ENCODE results near the gene PRSS57. TPM values are rescaled to one million over a fixed set of nuclear protein-coding genes. Genes with fewer than 3 reads are reported as not detected.

PRSS57 gene
- total and polyA plus RNA-seq, 4 donors, result 0.10 to 2.0 (median 0.60) TPM; not detected in 1

- Histone ChIP-seq H3K27ac (ENCODE audit: low read depth in 1 of 2, low read length in 1 of 2) (no peak overlapping the region), H3K27me3 (ENCODE audit: control insufficient read depth in 3 of 3, insufficient read depth in 3 of 3, low read length in 2 of 3) (no peaks in the 10 kb centered on the region), H3K9ac (ENCODE audit: insufficient read depth in 1 of 2, low read length in 2 of 2) (no peak overlapping the region), H3K4me3 (no peak overlapping the region), H3K9me3 (ENCODE audit: control insufficient read depth in 4 of 4, insufficient read depth in 3 of 4, low read length in 3 of 4) (no peaks in the 10 kb centered on the region), H3K4me1 (ENCODE audit: control insufficient read depth in 5 of 5, insufficient read depth in 5 of 5, low read length in 5 of 5) (peaks cover 0 to 37% (median 9%) of the 10 kb centered on the region in 5 donors), H3K36me3 (ENCODE audit: control insufficient read depth in 4 of 4, insufficient read depth in 4 of 4, low read length in 4 of 4) (peaks cover 0 to 31% (median 3%) of the 10 kb centered on the region in 4 donors)
- ATAC-seq (ENCODE audit: insufficient read depth, low FRiP score), result no peak
- DNase-seq, result no peak
- no peak for TF ChIP-seq CTCF (IDR thresholded peaks at IDR 0.05; ENCODE audit: control extremely low read depth, extremely low read depth)
- 88 to 93% methylated on average over 43 of the region's 43 CpGs for WGBS, 2 donors
These were observed 38.3 kb downstream of the PRSS57 start for GRCh38 chr19:656751-657559.

GRCh38 chr19:655691-656090, 39.6 kb downstream of the PRSS57 start:
- ATAC-seq (ENCODE audit: insufficient read depth, low FRiP score) (no peak), DNase-seq (no peak)
- no peak for TF ChIP-seq CTCF (IDR thresholded peaks at IDR 0.05; ENCODE audit: control extremely low read depth, extremely low read depth)
- Histone ChIP-seq H3K4me3 (no peak overlapping the region), H3K27ac (ENCODE audit: low read depth in 1 of 2, low read length in 1 of 2) (no peak overlapping the region), H3K27me3 (ENCODE audit: control insufficient read depth in 3 of 3, insufficient read depth in 3 of 3, low read length in 2 of 3) (no peaks in the 10 kb centered on the region), H3K9ac (ENCODE audit: insufficient read depth in 1 of 2, low read length in 2 of 2) (no peak overlapping the region), H3K9me3 (ENCODE audit: control insufficient read depth in 4 of 4, insufficient read depth in 3 of 4, low read length in 3 of 4) (no peaks in the 10 kb centered on the region), H3K36me3 (ENCODE audit: control insufficient read depth in 4 of 4, insufficient read depth in 4 of 4, low read length in 4 of 4) (peaks cover 2 to 43% (median 5%) of the 10 kb centered on the region in 4 donors), H3K4me1 (ENCODE audit: control insufficient read depth in 5 of 5, insufficient read depth in 5 of 5, low read length in 5 of 5) (peaks cover 0 to 25% (median 2%) of the 10 kb centered on the region in 5 donors)
- 83 to 85% methylated on average over 17 of the region's 17 CpGs for WGBS, 2 donors

- ATAC-seq (ENCODE audit: insufficient read depth, low FRiP score) (no peak), DNase-seq (no peak)
- H3K36me3 ChIP-seq (ENCODE audit: control insufficient read depth in 4 of 4, insufficient read depth in 4 of 4, low read length in 4 of 4), result peaks cover 2 to 58% (median 10%) of the 10 kb centered on the region in 4 donors
- H3K27ac ChIP-seq (ENCODE audit: low read depth in 1 of 2, low read length in 1 of 2), result no peak overlapping the region
- WGBS, 2 donors, result 85 to 92% methylated on average over 17 of the region's 17 CpGs
- H3K4me1 ChIP-seq (ENCODE audit: control insufficient read depth in 5 of 5, insufficient read depth in 5 of 5, low read length in 5 of 5), result peaks cover 0 to 3% (median 0%) of the 10 kb centered on the region in 5 donors
- H3K9ac ChIP-seq (ENCODE audit: insufficient read depth in 1 of 2, low read length in 2 of 2), result no peak overlapping the region
- H3K4me3 ChIP-seq, result no peak overlapping the region
- no peak for TF ChIP-seq CTCF (IDR thresholded peaks at IDR 0.05; ENCODE audit: control extremely low read depth, extremely low read depth)
- no peaks in the 10 kb centered on the region for H3K9me3 ChIP-seq (ENCODE audit: control insufficient read depth in 4 of 4, insufficient read depth in 3 of 4, low read length in 3 of 4)
- H3K27me3 ChIP-seq (ENCODE audit: control insufficient read depth in 3 of 3, insufficient read depth in 3 of 3, low read length in 2 of 3), result no peaks in the 10 kb centered on the region
These were observed 41.8 kb downstream of the PRSS57 start for GRCh38 chr19:653425-653824.

All from lung (tissue), 12 donors.